H1 (cell line): ENCODE data around the gene CST8. TPM values are rescaled to one million over a fixed set of nuclear protein-coding genes. Genes with fewer than 3 reads are reported as not detected.

Experiments
- CTCF ChIA-PET: fragments of 300-600 bp; sonication (Branson Sonifier 250); formaldehyde crosslinking; loops from one replicate; lab custom pipeline; 2021; ENCODE audit not compliant: partially characterized antibody; lab: Charles Lee
- POLR2A ChIA-PET: fragments of 300-600 bp; sonication (Branson Sonifier 250); formaldehyde crosslinking; loops from one replicate; lab custom pipeline; 2021; ENCODE audit warnings: inconsistent platforms; ENCODE audit not compliant: partially characterized antibody; lab: Charles Lee
- DNase-seq, 2 experiments: peaks; one replicate each; pipeline versions ENCODE4 v3.0.0 to v3.0.0-alpha.2; 2010 to 2022; ENCODE audit warnings: low spot score in 2 of 2, low read depth in 1 of 2, mixed read lengths in 1 of 2
- FAIRE-seq: peaks from 2 replicates; lab custom pipeline; 2011; peaks lifted over from hg19 to GRCh38; lab: Jason Lieb, UNC
- H2AFZ ChIP-seq: 2 replicates; pipeline ENCODE4 v1.8.1; 2012; ENCODE audit warnings: low read length, inconsistent platforms
- H2AK5ac ChIP-seq: 2 replicates; pipeline ENCODE4 v1.6.1; 2013; ENCODE audit warnings: low read depth, low read length
- H2BK120ac ChIP-seq: replicated peaks from 2 replicates; pipeline ENCODE3; 2013; ENCODE audit warnings: low read depth, low read length, inconsistent platforms
- H2BK12ac ChIP-seq: 2 replicates; pipeline ENCODE4 v1.6.1; 2013; ENCODE audit warnings: low read depth, low read length
- H2BK15ac ChIP-seq: 2 replicates; pipeline ENCODE4 v1.6.1; 2013; ENCODE audit warnings: low read length
- H2BK20ac ChIP-seq: 2 replicates; pipeline ENCODE4 v1.6.1; 2013; ENCODE audit warnings: low read length
- H2BK5ac ChIP-seq: 2 replicates; pipeline ENCODE4 v1.6.1; 2013; ENCODE audit warnings: low read depth, low read length
- H3K14ac ChIP-seq: 2 replicates; pipeline ENCODE4 v1.6.1; 2013; ENCODE audit warnings: inconsistent platforms; ENCODE audit not compliant: insufficient read length
- H3K18ac ChIP-seq: 2 replicates; pipeline ENCODE4 v1.6.1; 2013; ENCODE audit warnings: low read length; ENCODE audit errors: extremely low read depth
- H3K23ac ChIP-seq: 2 replicates; pipeline ENCODE4 v1.6.1; 2013; ENCODE audit warnings: inconsistent platforms; ENCODE audit not compliant: insufficient read length
- H3K23me2 ChIP-seq: 2 replicates; pipeline ENCODE4 v1.6.1; 2013; ENCODE audit warnings: low read depth, low read length
- H3K27ac ChIP-seq: 2 replicates; pipeline ENCODE4 v1.6.1; 2011; ENCODE audit warnings: low read depth, low read length, inconsistent platforms
- H3K27me3 ChIP-seq, 4 experiments: replicated peaks in 1 of 4; 1 replicate in 1 of 4; 2 replicates in 3 of 4; pipeline versions ENCODE4 v1.6.1 to v1.8.1; 2011 to 2013; ENCODE audit warnings: low read length in 3 of 4, mild to moderate bottlenecking in 3 of 4, inconsistent platforms in 2 of 4, mixed read lengths in 2 of 4, moderate library complexity in 1 of 4; ENCODE audit not compliant: control insufficient read depth in 3 of 4, insufficient read depth in 3 of 4; ENCODE audit errors: extremely low read depth in 1 of 4
- H3K36me3 ChIP-seq, 4 experiments: 2 replicates each; pipeline versions ENCODE4 v1.6.1 to v1.8.1; 2011 to 2013; ENCODE audit warnings: mild to moderate bottlenecking in 4 of 4, low read length in 3 of 4, moderate library complexity in 2 of 4, control low read depth in 1 of 4, inconsistent platforms in 1 of 4; ENCODE audit not compliant: insufficient read depth in 4 of 4, control insufficient read depth in 2 of 4
- H3K4ac ChIP-seq: replicated peaks from 2 replicates; pipeline ENCODE3; 2013; ENCODE audit warnings: low read length, low read depth, mixed read lengths, inconsistent platforms; ENCODE audit not compliant: insufficient read length
- H3K4me1 ChIP-seq, 4 experiments: replicated peaks in 1 of 4; 1 replicate in 1 of 4; 2 replicates in 3 of 4; pipeline versions ENCODE4 v1.6.1 to v1.8.1; 2011 to 2013; ENCODE audit warnings: low read length in 3 of 4, inconsistent platforms in 2 of 4, mixed read lengths in 1 of 4; ENCODE audit not compliant: insufficient read depth in 4 of 4, control insufficient read depth in 3 of 4
- H3K4me2 ChIP-seq, 2 experiments: 2 replicates each; pipeline versions ENCODE4 v1.6.1 to v1.8.1; 2011 to 2013; ENCODE audit warnings: low read depth in 2 of 2, low read length in 2 of 2, control low read depth in 1 of 2, inconsistent platforms in 1 of 2, mild to moderate bottlenecking in 1 of 2; ENCODE audit not compliant: insufficient read depth in 1 of 2
- H3K4me3 ChIP-seq, 4 experiments: fragments of 200-600, 300-600 bp in 1 of 4; sonication (generic), shearing (Covaris generic), sonication (Bioruptor Twin) in 1 of 4; 2 replicates each; pipeline versions ENCODE4 v1.5.1 to v1.8.1; 2011 to 2016; ENCODE audit warnings: low read length in 4 of 4, low read depth in 3 of 4, control low read depth in 2 of 4, inconsistent platforms in 2 of 4, mild to moderate bottlenecking in 2 of 4, mixed read lengths in 1 of 4, moderate library complexity in 1 of 4; ENCODE audit not compliant: insufficient read depth in 2 of 4; ENCODE audit errors: extremely low read depth in 1 of 4
- H3K56ac ChIP-seq: replicated peaks from 2 replicates; pipeline ENCODE3; 2013; ENCODE audit warnings: low read depth, mild to moderate bottlenecking, mixed read lengths, low read length, inconsistent platforms; ENCODE audit not compliant: insufficient read length
- H3K79me1 ChIP-seq: 2 replicates; pipeline ENCODE4 v1.6.1; 2013; ENCODE audit warnings: low read depth, low read length, control low read depth
- H3K79me2 ChIP-seq, 2 experiments: 2 replicates each; pipeline versions ENCODE4 v1.6.1 to v1.8.1; 2012 to 2013; ENCODE audit warnings: low read length in 2 of 2, mild to moderate bottlenecking in 2 of 2, inconsistent platforms in 1 of 2; ENCODE audit not compliant: insufficient read depth in 2 of 2, control insufficient read depth in 1 of 2
- H3K9ac ChIP-seq, 4 experiments: replicated peaks in 1 of 4; 1 replicate in 1 of 4; 2 replicates in 3 of 4; pipeline versions ENCODE4 v1.6.1 to v1.8.1; 2011 to 2013; ENCODE audit warnings: low read depth in 3 of 4, low read length in 3 of 4, control low read depth in 2 of 4, mild to moderate bottlenecking in 2 of 4, moderate library complexity in 2 of 4, inconsistent platforms in 1 of 4; ENCODE audit errors: extremely low read depth in 1 of 4
- H3K9me3 ChIP-seq, 2 experiments: 2 replicates each; pipeline versions ENCODE4 v1.6.1 to v1.8.1; 2012 to 2013; ENCODE audit warnings: mild to moderate bottlenecking in 2 of 2, moderate library complexity in 2 of 2, control low read depth in 1 of 2, inconsistent platforms in 1 of 2, low read depth in 1 of 2, low read length in 1 of 2, mixed read lengths in 1 of 2; ENCODE audit not compliant: insufficient read depth in 2 of 2
- H4K20me1 ChIP-seq, 2 experiments: replicated peaks in 1 of 2; 2 replicates each; pipeline versions ENCODE3 to v1.8.1; 2011 to 2013; ENCODE audit warnings: inconsistent platforms in 2 of 2, low read length in 2 of 2, mild to moderate bottlenecking in 1 of 2; ENCODE audit not compliant: insufficient read depth in 2 of 2, control insufficient read depth in 1 of 2
- H4K5ac ChIP-seq: 2 replicates; pipeline ENCODE4 v1.6.1; 2013; ENCODE audit warnings: low read length, low read depth, mixed read lengths, inconsistent platforms; ENCODE audit not compliant: insufficient read length
- H4K8ac ChIP-seq: 2 replicates; pipeline ENCODE4 v1.8.0; 2013; ENCODE audit warnings: mild to moderate bottlenecking, moderate library complexity, low read length, inconsistent platforms; ENCODE audit not compliant: insufficient read depth; ENCODE audit errors: extremely low read depth
- H4K91ac ChIP-seq: replicated peaks from 2 replicates; pipeline ENCODE3; 2013; ENCODE audit warnings: low read length, mixed read lengths, inconsistent platforms; ENCODE audit not compliant: insufficient read length
- SP1 ChIP-seq: IDR thresholded peaks from 2 replicates; pipeline ENCODE4 v1.6.1; 2011; ENCODE audit warnings: low read depth, low read length
- SRF ChIP-seq: IDR thresholded peaks from 2 replicates; pipeline ENCODE4 v1.6.1; 2011; ENCODE audit warnings: mild to moderate bottlenecking, low read depth, low read length, moderate library complexity
- WGBS, 2 experiments: shearing (Covaris generic) in 1 of 2; methylation state at CpG; one replicate each; pipeline versions ENCODE4 v1.1.6 to v1.1.7; 2013 to 2015; ENCODE audit warnings: low lambda C conversion rate in 2 of 2, mixed read lengths in 2 of 2, inconsistent platforms in 1 of 2, low coverage in 1 of 2, missing lambda C conversion rate in 1 of 2; ENCODE audit not compliant: insufficient replicate concordance in 2 of 2, insufficient coverage in 1 of 2, insufficient read length in 1 of 2; ENCODE audit errors: extremely low coverage in 1 of 2, missing lambda C conversion rate in 1 of 2; 5-methylcytosine and 5-hydroxymethylcytosine counted together
- polyA plus RNA-seq, 7 experiments: library from polyadenylated mRNA; depleted of rRNA in 3 of 7; stranded (reverse) in 5 of 7; unstranded in 2 of 7; fragments of >200 nt in 5 of 7; fragments of 200-250 nt in 2 of 7; gene quantifications; 1 replicate in 5 of 7; 2 replicates in 1 of 7; 4 replicates in 1 of 7; pipeline versions ENCODE4 v1.2.1 to v1.2.3, GENCODE V29; 2011 to 2013; ENCODE audit warnings: missing spikeins in 2 of 7, mixed read lengths in 2 of 7
- total RNA-seq: library from RNA; stranded (reverse); fragmentation: NEBNext Ultra II Directional; extraction: Animal tissue kit (Norgen Biotek cat#: 25700); gene quantifications from 2 replicates; pipeline ENCODE4 v1.2.1, GENCODE V29; 2021

Gene CST8
- total and polyA plus RNA-seq, 2 of the 8 experiments (the other 6 are each of a cell fraction or from before 2014, with no cell fraction given), result not detected

GRCh38 chr20:23542801-23543200 lies 51.9 kb downstream of the CST8 start:
- no peak overlapping the region for H2AFZ ChIP-seq
- no peak overlapping the region for H2BK120ac ChIP-seq
- no peaks in the 10 kb centered on the region for H3K23me2 ChIP-seq
- FAIRE-seq (no peak), DNase-seq (no peak)
- H3K79me2 ChIP-seq, result no peaks in the 10 kb centered on the region
- CTCF ChIA-PET, result no interaction called here
- no peak overlapping the region for H2BK12ac ChIP-seq
- H4K8ac ChIP-seq, result no peak overlapping the region
- H3K18ac ChIP-seq, result peak overlapping the region; percentile 51; the same call in 1 of the 2 replicates
- H3K36me3 ChIP-seq, result no peaks in the 10 kb centered on the region
- H3K4me2 ChIP-seq, result no peak overlapping the region
- H3K14ac ChIP-seq, result no peak overlapping the region
- no peaks in the 10 kb centered on the region for H3K27me3 ChIP-seq
- H3K27ac ChIP-seq, result no peak overlapping the region; the same call in 1 of the 2 replicates
- H2BK20ac ChIP-seq, result no peak overlapping the region
- peaks cover 0 to 5% (median 2%) of the 10 kb centered on the region in 4 experiments; a peak in 2 of 7 replicates for H3K4me1 ChIP-seq
- POLR2A ChIA-PET, result no interaction called here
- 59% methylated on average over 5 of the region's 5 CpGs; no CpG with 5 or more reads in 1 of the 2 experiments for WGBS, 2 experiments
- no peak overlapping the region for H3K4me3 ChIP-seq
- H3K79me1 ChIP-seq, result no peaks in the 10 kb centered on the region
- H2BK5ac ChIP-seq, result no peak overlapping the region
- no peak for TF ChIP-seq SRF
- TF ChIP-seq SP1, result no peak
- H2AK5ac ChIP-seq, result no peak overlapping the region
- no peaks in the 10 kb centered on the region for H4K20me1 ChIP-seq
- no peak overlapping the region for H4K91ac ChIP-seq
- no peak overlapping the region for H2BK15ac ChIP-seq
- H3K56ac ChIP-seq, result no peak overlapping the region
- no peak overlapping the region for H4K5ac ChIP-seq
- H3K4ac ChIP-seq, result no peak overlapping the region
- no peaks in the 10 kb centered on the region for H3K9me3 ChIP-seq
- H3K9ac ChIP-seq, result no peak overlapping the region
- no peak overlapping the region for H3K23ac ChIP-seq
